ENCODE results near the gene LRIT2. TPM values are rescaled to one million over a fixed set of nuclear protein-coding genes. Genes with fewer than 3 reads are reported as not detected.

The LRIT2 gene
- total and polyA plus RNA-seq, 9 of the 15 experiments (the other 6 are each of a cell fraction or from before 2014, with no cell fraction given): not detected

DNA sequence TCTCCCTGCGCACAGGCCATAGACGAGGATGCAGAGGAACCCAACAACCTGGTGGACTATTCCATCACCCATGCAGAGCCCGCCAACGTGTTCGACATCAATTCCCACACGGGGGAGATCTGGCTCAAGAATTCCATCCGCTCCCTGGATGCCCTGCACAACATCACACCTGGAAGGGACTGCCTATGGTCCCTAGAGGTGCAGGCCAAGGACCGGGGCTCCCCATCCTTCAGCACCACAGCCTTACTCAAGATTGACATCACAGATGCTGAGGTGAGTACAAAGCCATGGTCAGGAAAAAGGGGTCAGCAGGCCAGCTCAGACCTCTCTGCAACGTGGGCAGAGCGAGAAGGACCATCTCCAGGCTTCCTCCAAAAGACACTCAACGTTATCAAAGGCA is 12.3 kb downstream of the LRIT2 start:
- CTCF ChIA-PET (ENCODE audit: low intra/inter-chr PET ratio): interaction anchor here (0.9 kb wide), 1 partner anchor 9 kb away, joined by 3 read pairs; no protein-coding TSS in a partner anchor
- intact Hi-C loops (cut with micrococcal nuclease): no loop called here
- no peak for FAIRE-seq

More for the DNA sequence above, 12.3 kb downstream of the LRIT2 start:
- Histone ChIP-seq H3K9me3 (replicated peaks; ENCODE audit: control insufficient read depth, insufficient read depth, low read depth, low read length) (no peaks in the 10 kb centered on the region), H4K20me1 (replicated peaks; ENCODE audit: control insufficient read depth, insufficient read depth, low read length) (peaks cover 6% of the 10 kb centered on the region; the same call in 1 of the 2 replicates), H3K4me2 (ENCODE audit: insufficient read depth, low read length) (no peak overlapping the region), H3K27ac (ENCODE audit: extremely low read depth, low read depth, low read length) (no peak overlapping the region), H3K36me3 (ENCODE audit: control insufficient read depth, insufficient read depth, low read length) (no peaks in the 10 kb centered on the region), H3K9ac (ENCODE audit: insufficient read depth in 1 of 2, low read depth in 2 of 2, low read length in 2 of 2) (no peak overlapping the region), H3K4me1 (replicated peaks in 1 of 2; ENCODE audit: control insufficient read depth in 2 of 2, insufficient read depth in 2 of 2, low read length in 2 of 2) (peaks cover 0 to 6% of the 10 kb centered on the region in 2 experiments; a peak in 2 of 5 replicates), H3K9me1 (ENCODE audit: control insufficient read depth, insufficient read depth, low read length) (no peaks in the 10 kb centered on the region), H3K79me2 (ENCODE audit: control insufficient read depth, insufficient read depth, low read length) (no peaks in the 10 kb centered on the region), H3K27me3 (ENCODE audit: control insufficient read depth in 2 of 2, insufficient read depth in 2 of 2, low read length in 2 of 2) (peaks cover under 1 to 40% of the 10 kb centered on the region in 2 experiments; a peak in 4 of 5 replicates), H2AFZ (ENCODE audit: low read depth, low read length) (no peak overlapping the region), H3K4me3 (no peak overlapping the region)
- WGBS (ENCODE audit: insufficient coverage, low coverage, missing lambda C conversion rate): 3% methylated on average over 11 of the region's 11 CpGs
- in situ Hi-C loops (cut with MboI): no loop called here
- DNase-seq (ENCODE audit: extremely low read depth in 1 of 4, low spot score in 3 of 4) (no peak), ATAC-seq (no peak)
- TF ChIP-seq ZNF445 (CRISPR knock-in tag; IDR thresholded peaks at IDR 0.05; ENCODE audit: low read depth) (no peak), NFXL1 (CRISPR knock-in tag; IDR thresholded peaks at IDR 0.05) (no peak)
- TF ChIP-seq, protein P1, sequence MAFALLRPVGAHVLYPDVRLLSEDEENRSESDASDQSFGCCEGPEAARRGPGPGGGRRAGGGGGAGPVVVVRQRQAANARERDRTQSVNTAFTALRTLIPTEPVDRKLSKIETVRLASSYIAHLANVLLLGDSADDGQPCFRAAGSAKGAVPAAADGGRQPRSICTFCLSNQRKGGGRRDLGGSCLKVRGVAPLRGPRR (CRISPR knock-in tag; IDR thresholded peaks at IDR 0.05): no peak
- TF ChIP-seq, protein P2, sequence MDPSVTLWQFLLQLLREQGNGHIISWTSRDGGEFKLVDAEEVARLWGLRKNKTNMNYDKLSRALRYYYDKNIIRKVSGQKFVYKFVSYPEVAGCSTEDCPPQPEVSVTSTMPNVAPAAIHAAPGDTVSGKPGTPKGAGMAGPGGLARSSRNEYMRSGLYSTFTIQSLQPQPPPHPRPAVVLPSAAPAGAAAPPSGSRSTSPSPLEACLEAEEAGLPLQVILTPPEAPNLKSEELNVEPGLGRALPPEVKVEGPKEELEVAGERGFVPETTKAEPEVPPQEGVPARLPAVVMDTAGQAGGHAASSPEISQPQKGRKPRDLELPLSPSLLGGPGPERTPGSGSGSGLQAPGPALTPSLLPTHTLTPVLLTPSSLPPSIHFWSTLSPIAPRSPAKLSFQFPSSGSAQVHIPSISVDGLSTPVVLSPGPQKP (CRISPR knock-in tag; IDR thresholded peaks at IDR 0.05): no peak
- POLR2A ChIA-PET: interaction anchor here (0.5 kb wide), 1 partner anchor 41 kb away, joined by 3 read pairs; no protein-coding TSS in a partner anchor
- BruUV-seq (replicated peaks): no TSS peak

Data from K562 (cell line).